ENCODE results near the gene SERGEF. TPM values are rescaled to one million over a fixed set of nuclear protein-coding genes. Genes with fewer than 3 reads are reported as not detected.

SERGEF gene
- total and polyA plus RNA-seq, 4 donors = 12.0 to 17.9 (median 13.4) TPM

DNA sequence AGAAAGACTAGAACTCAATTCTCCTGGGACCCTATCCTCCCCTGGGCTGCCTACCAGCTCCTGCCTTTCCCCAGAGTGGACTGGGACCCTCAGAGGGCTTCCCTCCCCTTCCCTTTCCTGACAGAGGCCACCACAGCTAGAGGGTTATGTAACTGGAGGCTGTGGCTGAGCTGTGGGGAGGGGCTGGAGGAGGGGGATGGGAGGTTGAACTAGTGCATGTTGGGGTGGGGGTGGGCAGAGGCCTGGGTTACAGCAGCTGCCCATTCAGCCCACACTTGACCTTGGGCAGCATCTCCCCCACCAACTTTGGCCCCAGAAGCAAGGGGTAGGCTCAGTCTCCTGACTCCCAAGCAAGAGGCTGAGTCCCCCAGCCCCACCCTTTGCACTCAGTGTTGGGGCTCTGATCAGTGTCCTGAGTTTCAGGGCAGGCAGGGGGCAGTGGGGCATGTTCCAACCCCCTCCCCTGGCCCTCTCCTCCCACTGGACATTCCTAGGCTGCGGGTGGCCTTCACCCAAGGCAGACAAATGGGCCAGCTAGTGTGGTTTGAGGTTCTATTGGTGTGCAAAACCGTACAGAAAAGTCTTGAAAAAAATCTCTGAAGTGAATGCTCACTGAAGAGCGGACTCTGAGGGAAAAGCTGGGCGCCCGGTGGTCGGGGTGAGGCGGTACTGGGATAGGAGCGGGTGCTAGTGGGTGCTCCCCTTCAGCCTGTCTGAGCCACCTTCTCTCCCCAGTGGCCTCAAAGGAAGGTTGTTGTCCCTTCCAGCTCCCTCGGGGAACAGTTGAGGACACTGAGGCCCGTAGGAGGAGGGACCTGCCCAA is 274.5 kb downstream of the SERGEF start:
- H3K4me3 ChIP-seq (ENCODE audit: low read depth in 1 of 3, low read length in 3 of 3) = no peak overlapping the region
- no peaks in the 10 kb centered on the region for H3K36me3 ChIP-seq (ENCODE audit: control insufficient read depth in 4 of 4, insufficient read depth in 3 of 4, low read depth in 1 of 4, low read length in 3 of 4)
- DNase-seq (ENCODE audit: low spot score) = no peak
- H3K4me1 ChIP-seq (ENCODE audit: control insufficient read depth in 4 of 4, insufficient read depth in 4 of 4, low read length in 3 of 4) = peaks cover 8 to 15% (median 11%) of the 10 kb centered on the region in 4 donors
- no peak overlapping the region for H3K27ac ChIP-seq (ENCODE audit: low read depth in 1 of 2, low read length in 2 of 2)
- TF ChIP-seq, protein P1, sequence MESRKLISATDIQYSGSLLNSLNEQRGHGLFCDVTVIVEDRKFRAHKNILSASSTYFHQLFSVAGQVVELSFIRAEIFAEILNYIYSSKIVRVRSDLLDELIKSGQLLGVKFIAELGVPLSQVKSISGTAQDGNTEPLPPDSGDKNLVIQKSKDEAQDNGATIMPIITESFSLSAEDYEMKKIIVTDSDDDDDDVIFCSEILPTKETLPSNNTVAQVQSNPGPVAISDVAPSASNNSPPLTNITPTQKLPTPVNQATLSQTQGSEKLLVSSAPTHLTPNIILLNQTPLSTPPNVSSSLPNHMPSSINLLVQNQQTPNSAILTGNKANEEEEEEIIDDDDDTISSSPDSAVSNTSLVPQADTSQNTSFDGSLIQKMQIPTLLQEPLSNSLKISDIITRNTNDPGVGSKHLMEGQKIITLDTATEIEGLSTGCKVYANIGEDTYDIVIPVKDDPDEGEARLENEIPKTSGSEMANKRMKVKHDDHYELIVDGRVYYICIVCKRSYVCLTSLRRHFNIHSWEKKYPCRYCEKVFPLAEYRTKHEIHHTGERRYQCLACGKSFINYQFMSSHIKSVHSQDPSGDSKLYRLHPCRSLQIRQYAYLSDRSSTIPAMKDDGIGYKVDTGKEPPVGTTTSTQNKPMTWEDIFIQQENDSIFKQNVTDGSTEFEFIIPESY (IDR thresholded peaks at IDR 0.05) = no peak
- TF ChIP-seq, protein P2, sequence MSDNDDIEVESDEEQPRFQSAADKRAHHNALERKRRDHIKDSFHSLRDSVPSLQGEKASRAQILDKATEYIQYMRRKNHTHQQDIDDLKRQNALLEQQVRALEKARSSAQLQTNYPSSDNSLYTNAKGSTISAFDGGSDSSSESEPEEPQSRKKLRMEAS (IDR thresholded peaks at IDR 0.05) = no peak
- TF ChIP-seq, protein P3, sequence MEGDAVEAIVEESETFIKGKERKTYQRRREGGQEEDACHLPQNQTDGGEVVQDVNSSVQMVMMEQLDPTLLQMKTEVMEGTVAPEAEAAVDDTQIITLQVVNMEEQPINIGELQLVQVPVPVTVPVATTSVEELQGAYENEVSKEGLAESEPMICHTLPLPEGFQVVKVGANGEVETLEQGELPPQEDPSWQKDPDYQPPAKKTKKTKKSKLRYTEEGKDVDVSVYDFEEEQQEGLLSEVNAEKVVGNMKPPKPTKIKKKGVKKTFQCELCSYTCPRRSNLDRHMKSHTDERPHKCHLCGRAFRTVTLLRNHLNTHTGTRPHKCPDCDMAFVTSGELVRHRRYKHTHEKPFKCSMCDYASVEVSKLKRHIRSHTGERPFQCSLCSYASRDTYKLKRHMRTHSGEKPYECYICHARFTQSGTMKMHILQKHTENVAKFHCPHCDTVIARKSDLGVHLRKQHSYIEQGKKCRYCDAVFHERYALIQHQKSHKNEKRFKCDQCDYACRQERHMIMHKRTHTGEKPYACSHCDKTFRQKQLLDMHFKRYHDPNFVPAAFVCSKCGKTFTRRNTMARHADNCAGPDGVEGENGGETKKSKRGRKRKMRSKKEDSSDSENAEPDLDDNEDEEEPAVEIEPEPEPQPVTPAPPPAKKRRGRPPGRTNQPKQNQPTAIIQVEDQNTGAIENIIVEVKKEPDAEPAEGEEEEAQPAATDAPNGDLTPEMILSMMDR (IDR thresholded peaks at IDR 0.05; ENCODE audit: low read depth, low read length, missing input control) = no peak
- 66% methylated on average over 10 of the region's 10 CpGs for WGBS
- peaks cover 0 to 7% (median 0%) of the 10 kb centered on the region in 4 donors for H3K27me3 ChIP-seq (ENCODE audit: control insufficient read depth in 4 of 4, insufficient read depth in 4 of 4, low read length in 3 of 4)
- no peak overlapping the region for H3K9ac ChIP-seq (ENCODE audit: low read depth in 1 of 2, low read length in 2 of 2)
- H3K9me3 ChIP-seq (ENCODE audit: control insufficient read depth in 4 of 4, low read length in 3 of 4) = no peaks in the 10 kb centered on the region

Other genes starting within 250 kb of the SERGEF start
- under 1 TPM; 0.17 to 0.19 TPM for gene TPH1, start 33.2 kb upstream of the SERGEF start, total RNA-seq
- under 1 TPM; 0.01 to 0.04 TPM for gene TPH1, start 33.2 kb upstream of the SERGEF start, polyA plus RNA-seq
- gene SAAL1, start 93.0 kb upstream of the SERGEF start, total RNA-seq = 10 to 100 TPM in 1 of 2 donors, 1 to 10 TPM in 1; 5.6 to 10.6 TPM
- gene SAAL1, start 93.0 kb upstream of the SERGEF start, polyA plus RNA-seq = 1 to 10 TPM; 3.6 to 4.4 TPM
- not detected for gene MRGPRX3, start 119.5 kb upstream of the SERGEF start, total RNA-seq
- not detected for gene MRGPRX3, start 119.5 kb upstream of the SERGEF start, polyA plus RNA-seq
- gene MRGPRX4, start 159.8 kb upstream of the SERGEF start, total RNA-seq = not detected
- not detected for gene MRGPRX4, start 159.8 kb upstream of the SERGEF start, polyA plus RNA-seq
- 100 to 1,000 TPM in 1 of 2 donors, 10 to 100 TPM in 1; 84.9 to 792 TPM for gene SAA4, start 223.8 kb upstream of the SERGEF start, total RNA-seq
- 1,000 to 10,000 TPM; 1,462 to 4,017 TPM for gene SAA4, start 223.8 kb upstream of the SERGEF start, polyA plus RNA-seq
- gene SAA2, start 235.6 kb upstream of the SERGEF start, total RNA-seq = over 10,000 TPM in 1 of 2 donors, 1 to 10 TPM in 1; 6.4 to 27,037 TPM
- over 10,000 TPM; 14,460 to 26,704 TPM for gene SAA2, start 235.6 kb upstream of the SERGEF start, polyA plus RNA-seq